ENCODE measurements around the gene MT1G. TPM values are rescaled to one million over a fixed set of nuclear protein-coding genes. Genes with fewer than 3 reads are reported as not detected.
A peak's percentile ranks its signal among the peaks of the same experiment; 100 is the strongest.
"Not testable (repeated sequence)": the region's sequence is repeated elsewhere in the genome, so short reads cannot be mapped to it uniquely, and the experiment has no call there.

The MT1G gene
- total RNA-seq: 10 to 100 TPM in 1 of 2 experiments, 1 to 10 TPM in 1; 8.0 to 10.2 TPM

DNA sequence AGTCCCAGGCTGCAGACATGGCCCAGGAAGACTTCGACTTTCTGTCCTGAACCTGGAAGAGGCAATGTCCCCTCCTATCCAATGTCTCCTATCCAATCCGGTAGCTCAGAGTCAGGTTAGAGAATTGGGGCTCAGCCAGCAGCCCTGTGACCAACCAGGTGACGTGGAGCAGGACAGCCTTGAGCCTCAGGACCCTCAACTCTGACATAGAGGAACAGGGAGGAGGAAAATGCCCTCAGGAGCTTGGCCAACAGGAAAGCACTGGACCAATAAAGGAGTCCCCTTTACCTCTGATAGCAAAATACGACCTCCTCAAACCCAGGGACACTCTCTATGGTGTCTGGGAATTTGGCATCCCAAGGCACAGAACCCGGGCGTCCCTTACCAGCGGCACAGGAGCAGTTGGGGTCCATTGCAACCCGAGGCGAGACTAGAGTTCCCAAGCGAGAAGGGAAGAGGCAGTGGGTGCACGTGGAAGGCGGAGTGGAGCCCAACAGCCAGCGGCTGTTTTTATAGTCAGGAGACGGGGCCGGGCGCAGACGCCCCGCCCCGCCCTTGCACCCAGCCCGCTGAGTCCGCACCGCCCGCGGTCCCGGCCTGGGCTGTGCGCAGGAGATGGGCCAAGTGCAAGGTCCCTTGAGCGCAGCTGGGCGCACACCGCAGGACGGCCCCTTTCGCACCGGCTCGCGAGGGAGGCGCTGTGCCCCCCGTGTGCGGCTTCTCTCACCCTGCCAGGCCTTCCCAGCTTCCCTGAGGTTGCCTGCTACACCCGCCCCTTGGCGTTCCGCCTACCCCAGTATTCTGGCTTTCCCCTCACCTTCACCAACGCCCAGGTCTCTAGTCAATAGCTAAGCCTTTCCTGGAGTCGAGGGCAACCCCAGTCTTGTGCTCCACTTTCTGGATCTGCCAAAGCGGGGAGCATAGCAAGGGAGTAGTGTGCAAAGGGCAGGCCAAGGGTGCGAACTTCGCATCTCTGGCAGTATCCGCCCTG is at the start of gene MT1G:
TSS of gene MT1G (minus strand) at position 485 of the 991 bp plus-strand sequence. CDS start at position 413, 72 bp downstream.
- ChIA-PET CTCF (interaction anchor here (0.8 to 1.5 kb wide), 6 partner anchors 8 to 91 kb away, joined by 3 to 4 read pairs (median 3); no protein-coding TSS in a partner anchor), POLR2A (interaction anchor here (1.3 kb wide), 1 partner anchor 13 kb away, joined by 3 read pairs; no protein-coding TSS in a partner anchor)
- H3K4me3 Mint-ChIP-seq: peak within 1 kb of the TSS; percentile 46
- peaks cover 2% of the 10 kb centered on the region for H3K36me3 Mint-ChIP-seq (ENCODE audit: low read depth)
- peaks cover 82% of the 10 kb centered on the region for H3K27me3 Mint-ChIP-seq
- DNase-seq: peak; percentile 55
- H3K4me1 Mint-ChIP-seq: peaks cover 42% of the 10 kb centered on the region
- no peak within 1 kb of the TSS for H3K27ac Mint-ChIP-seq
- no peaks in the 10 kb centered on the region for H3K9me3 Mint-ChIP-seq

DNA sequence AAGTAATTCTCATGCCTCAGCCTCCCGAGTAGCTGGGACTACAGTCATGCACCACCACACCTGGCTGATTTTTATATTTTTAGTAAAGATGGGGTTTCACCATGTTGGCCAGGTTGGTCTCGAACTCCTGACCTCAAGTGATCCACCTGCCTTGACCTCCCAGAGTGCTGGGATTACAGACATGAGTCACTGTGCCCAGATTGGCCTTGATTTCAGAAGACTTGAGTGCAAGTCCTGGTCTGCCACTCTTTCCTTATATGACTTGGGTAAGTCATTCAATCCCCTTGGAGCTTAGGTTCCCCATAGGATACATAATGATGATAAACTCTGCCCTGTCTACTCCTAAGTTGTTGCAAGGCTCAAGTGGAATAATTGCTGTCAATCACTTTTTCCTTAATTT is 49.7 kb upstream of the MT1G start:
- H3K9me3 Mint-ChIP-seq; H3K36me3 Mint-ChIP-seq (ENCODE audit: low read depth); H3K4me3 Mint-ChIP-seq; H3K27ac Mint-ChIP-seq; DNase-seq; POLR2A ChIA-PET; H3K4me1 Mint-ChIP-seq: not testable (repeated sequence)
- H3K27me3 Mint-ChIP-seq: peaks cover 10% of the 10 kb centered on the region
- CTCF ChIA-PET: interaction anchor here (1.0 to 3.8 kb wide), 8 partner anchors 8 to 170 kb away, joined by 3 to 21 read pairs (median 3); partner anchors contain the start of gene NUP93

DNA sequence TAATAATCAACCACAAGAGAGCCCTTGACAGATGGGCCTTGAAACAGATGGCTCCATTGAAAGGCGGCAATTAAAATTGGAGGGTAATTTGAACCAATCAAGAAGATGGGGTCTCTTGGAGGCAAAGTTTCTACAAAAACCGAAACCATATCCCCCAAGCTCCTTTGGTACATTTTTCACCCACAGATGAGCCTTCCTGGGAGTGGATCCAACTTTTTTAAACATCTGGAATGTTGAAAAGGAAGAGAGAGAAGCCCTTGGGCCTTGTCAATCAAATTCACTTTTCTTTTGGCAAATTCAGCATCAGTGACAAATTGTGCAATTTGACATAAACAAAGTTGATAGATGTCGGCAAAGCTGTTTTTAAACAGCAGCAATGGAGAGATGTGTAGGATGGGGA is 48.9 kb upstream of the MT1G start:
- H3K36me3 Mint-ChIP-seq (ENCODE audit: low read depth): no peaks in the 10 kb centered on the region
- no peak for DNase-seq
- POLR2A ChIA-PET: no interaction called here
- no peaks in the 10 kb centered on the region for H3K9me3 Mint-ChIP-seq
- H3K4me3 Mint-ChIP-seq: no peak overlapping the region
- H3K4me1 Mint-ChIP-seq: no peaks in the 10 kb centered on the region
- H3K27ac Mint-ChIP-seq: no peak overlapping the region
- peaks cover 6% of the 10 kb centered on the region for H3K27me3 Mint-ChIP-seq
- CTCF ChIA-PET: interaction anchor here (0.6 to 3.8 kb wide), 7 partner anchors 9 to 169 kb away, joined by 3 to 21 read pairs (median 3); partner anchors contain the start of gene NUP93

DNA sequence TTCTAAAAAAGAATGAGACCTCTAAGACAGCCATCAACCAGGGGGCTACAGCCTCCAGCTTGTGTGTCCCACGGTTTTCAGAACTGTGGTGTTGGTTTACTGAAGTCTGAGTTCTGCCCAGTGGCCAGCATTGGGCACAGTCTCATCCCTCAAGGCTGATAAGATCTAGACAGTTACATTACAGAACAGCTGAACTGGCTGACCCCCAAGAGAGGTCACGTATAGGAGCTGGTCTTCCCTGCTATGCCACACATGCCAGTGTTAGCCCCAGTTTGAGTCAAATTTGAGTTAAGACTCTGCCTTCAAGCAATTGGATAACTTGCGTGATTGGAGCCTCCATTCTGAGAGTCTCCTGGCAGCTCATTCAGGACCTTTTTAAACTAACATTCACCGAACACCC is 47.3 kb upstream of the MT1G start:
- Mint-ChIP-seq H3K4me3 (no peak overlapping the region), H3K36me3 (ENCODE audit: low read depth) (no peaks in the 10 kb centered on the region), H3K9me3 (no peaks in the 10 kb centered on the region), H3K27ac (no peak overlapping the region), H3K27me3 (no peaks in the 10 kb centered on the region), H3K4me1 (peaks cover 5% of the 10 kb centered on the region)
- POLR2A ChIA-PET: no interaction called here
- CTCF ChIA-PET: interaction anchor here (1.1 kb wide), 1 partner anchor 18 kb away, joined by 4 read pairs; no protein-coding TSS in a partner anchor
- no peak for DNase-seq

DNA sequence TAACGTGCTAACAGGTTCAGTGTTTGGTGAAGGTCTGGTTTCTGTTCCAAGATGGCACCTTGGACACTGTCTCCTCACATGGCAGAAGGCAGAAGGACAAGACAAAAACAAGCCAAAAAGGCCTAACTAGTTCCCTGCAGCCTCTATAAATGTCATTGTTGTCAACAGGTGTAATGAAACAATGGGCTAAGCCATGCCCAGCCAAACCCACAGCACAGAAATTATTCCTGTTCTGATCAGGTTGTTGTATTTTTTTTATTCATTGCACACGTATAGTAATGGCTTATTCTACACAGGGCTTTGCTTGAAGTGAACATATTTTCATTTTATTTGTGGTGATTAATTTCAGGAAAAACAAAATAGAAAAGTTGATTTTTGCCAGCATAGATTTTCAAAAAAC is 45.9 kb upstream of the MT1G start:
- H3K4me1 Mint-ChIP-seq: peaks cover 19% of the 10 kb centered on the region
- no peaks in the 10 kb centered on the region for H3K36me3 Mint-ChIP-seq (ENCODE audit: low read depth)
- H3K27ac Mint-ChIP-seq: no peak overlapping the region
- no peaks in the 10 kb centered on the region for H3K9me3 Mint-ChIP-seq
- ChIA-PET POLR2A (no interaction called here), CTCF (no interaction called here)
- H3K27me3 Mint-ChIP-seq: no peaks in the 10 kb centered on the region
- no peak for DNase-seq
- no peak overlapping the region for H3K4me3 Mint-ChIP-seq

DNA sequence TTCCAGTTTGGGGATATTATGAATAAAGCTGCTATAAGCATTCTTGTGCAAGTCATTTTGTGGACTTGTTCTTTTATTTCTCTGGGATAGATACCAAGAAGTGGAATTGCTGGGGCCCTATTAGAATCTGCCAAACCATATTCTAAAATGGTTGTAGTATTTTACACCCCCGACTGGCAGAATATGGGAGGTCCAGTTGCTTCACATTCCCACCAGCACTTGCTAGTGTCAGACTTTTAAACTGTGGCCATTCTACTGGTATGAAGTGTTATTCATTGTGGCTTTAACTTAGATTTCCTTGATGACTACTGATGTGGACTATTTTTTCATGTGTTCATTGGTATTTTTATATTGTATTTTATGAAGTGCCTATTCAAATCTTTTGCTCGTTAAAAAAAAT is 44.0 kb upstream of the MT1G start:
- Mint-ChIP-seq H3K4me3 (no peak overlapping the region), H3K4me1 (peaks cover 33% of the 10 kb centered on the region), H3K36me3 (ENCODE audit: low read depth) (no peaks in the 10 kb centered on the region), H3K9me3 (no peaks in the 10 kb centered on the region), H3K27me3 (no peaks in the 10 kb centered on the region), H3K27ac (no peak overlapping the region)
- ChIA-PET CTCF (interaction anchor here (0.6 kb wide), 1 partner anchor 10 kb away, joined by 4 read pairs; no protein-coding TSS in a partner anchor), POLR2A (no interaction called here)
- no peak for DNase-seq

DNA sequence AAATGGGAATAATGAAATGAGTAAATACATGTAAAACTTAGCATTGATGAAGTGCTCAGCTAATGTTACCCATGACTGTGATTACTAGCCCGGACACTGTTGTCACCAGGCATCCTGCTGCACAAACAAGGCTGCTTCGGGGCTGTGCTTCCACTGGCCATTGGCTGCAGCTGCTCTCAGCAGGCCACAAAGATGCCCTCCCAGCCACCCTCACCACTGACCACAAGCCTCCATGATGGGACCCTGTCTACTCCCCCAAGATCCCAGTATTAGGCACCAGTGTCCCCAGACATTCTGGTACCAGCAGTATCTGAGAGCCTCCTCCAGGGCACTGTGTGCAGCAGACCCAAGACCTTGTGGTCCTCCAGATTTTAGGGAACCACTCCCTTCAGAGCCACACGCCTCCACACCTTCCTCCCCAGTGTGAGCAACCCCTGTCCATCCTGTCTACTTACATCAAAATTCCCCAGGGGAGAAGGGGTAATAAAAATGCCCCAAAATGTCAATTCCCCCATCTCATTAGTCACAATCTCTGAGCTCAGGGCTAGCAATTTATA is 42.4 kb upstream of the MT1G start:
- Mint-ChIP-seq H3K27ac (peak overlapping the region; percentile 50), H3K4me1 (peaks cover 33% of the 10 kb centered on the region), H3K9me3 (no peaks in the 10 kb centered on the region), H3K27me3 (no peaks in the 10 kb centered on the region), H3K4me3 (no peak overlapping the region), H3K36me3 (ENCODE audit: low read depth) (no peaks in the 10 kb centered on the region)
- no peak for DNase-seq
- CTCF ChIA-PET: interaction anchor here (1.4 to 1.9 kb wide), 2 partner anchors 15 to 41 kb away, joined by 3 to 5 read pairs; no protein-coding TSS in a partner anchor
- POLR2A ChIA-PET: no interaction called here

DNA sequence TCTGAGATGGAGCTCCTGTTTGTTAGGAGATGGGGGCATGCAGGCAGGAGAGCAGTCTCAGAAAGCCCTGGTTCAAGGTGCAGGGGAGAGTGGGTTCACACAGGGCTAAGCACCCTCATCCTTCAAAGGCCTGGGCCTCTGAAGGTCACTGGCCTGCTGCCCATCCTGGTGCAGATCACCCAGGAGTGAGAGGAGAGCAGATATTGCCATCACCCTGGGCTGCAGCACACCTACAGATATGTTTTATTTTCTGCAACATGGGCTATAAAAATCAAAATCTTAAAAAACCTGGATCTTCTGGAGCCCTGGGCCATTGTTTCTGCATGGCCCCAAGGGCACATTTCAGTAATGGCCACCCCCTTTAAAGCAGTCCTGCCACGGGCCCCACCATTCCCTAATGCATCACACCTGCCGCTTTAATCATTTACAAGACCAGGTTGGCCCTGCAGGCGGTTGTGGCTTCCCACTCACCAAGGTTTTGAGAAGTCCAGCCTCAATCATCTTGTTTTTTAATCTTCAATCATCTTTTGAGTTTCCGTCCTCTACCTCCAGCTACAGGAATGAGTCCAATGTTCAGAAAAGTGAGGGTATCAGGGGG is 41.7 kb upstream of the MT1G start:
- H3K4me1 Mint-ChIP-seq: peaks cover 33% of the 10 kb centered on the region
- ChIA-PET POLR2A (interaction anchor here (0.7 kb wide), 1 partner anchor 27 kb away, joined by 3 read pairs; no protein-coding TSS in a partner anchor), CTCF (interaction anchor here (1.4 to 1.9 kb wide), 2 partner anchors 16 to 42 kb away, joined by 3 to 5 read pairs; no protein-coding TSS in a partner anchor)
- H3K27ac Mint-ChIP-seq: peak overlapping the region; percentile 89
- no peak for DNase-seq
- H3K27me3 Mint-ChIP-seq: no peaks in the 10 kb centered on the region
- H3K36me3 Mint-ChIP-seq (ENCODE audit: low read depth): no peaks in the 10 kb centered on the region
- H3K4me3 Mint-ChIP-seq: peak overlapping the region; percentile 52
- H3K9me3 Mint-ChIP-seq: no peaks in the 10 kb centered on the region

DNA sequence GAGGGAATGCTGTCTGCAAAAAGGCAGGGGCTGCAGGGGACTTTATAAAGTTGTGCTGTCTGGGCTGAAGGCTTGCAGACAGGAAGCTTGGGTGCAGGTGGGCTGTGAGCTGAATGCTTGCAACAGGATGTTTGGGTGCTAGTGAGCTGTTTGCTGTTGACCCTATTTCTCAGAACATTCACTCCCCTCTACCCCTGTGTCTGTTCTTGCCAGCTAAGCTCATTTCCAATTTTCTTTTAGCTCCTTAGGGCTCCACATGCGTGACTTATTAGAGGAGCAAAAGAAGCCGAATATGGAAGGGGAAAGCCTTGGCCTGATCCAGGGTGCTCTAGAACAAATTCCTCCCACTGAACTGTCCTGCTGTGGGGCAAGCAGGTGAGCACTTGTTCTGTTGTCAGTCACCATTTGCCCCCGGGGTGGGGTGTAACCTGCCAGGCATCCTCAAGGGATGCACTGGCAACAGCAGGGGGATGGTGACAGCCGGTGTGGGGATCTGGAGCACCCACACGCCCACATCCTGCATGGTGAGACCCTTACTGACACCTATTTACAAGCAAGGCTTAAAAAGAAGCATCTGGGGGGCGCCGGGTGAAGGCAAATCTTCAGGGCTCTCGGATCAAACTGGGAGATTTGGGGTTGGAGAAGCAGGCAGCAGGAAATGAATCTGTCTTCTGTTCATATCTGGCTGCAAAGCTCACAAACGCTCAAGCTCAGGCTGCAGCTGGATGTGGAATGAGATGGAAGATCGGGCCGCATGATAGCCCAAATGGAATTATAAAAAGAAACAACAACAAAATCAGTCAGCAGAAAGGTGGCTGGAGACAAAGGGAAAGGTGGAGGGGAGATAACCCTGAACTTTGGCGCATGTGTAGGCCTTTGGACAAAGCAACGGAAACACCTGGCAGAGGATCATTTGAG is 40.9 kb upstream of the MT1G start:
- Mint-ChIP-seq H3K4me3 (peak overlapping the region; percentile 52), H3K27ac (peak overlapping the region; percentile 89), H3K4me1 (peaks cover 33% of the 10 kb centered on the region), H3K27me3 (no peaks in the 10 kb centered on the region), H3K36me3 (ENCODE audit: low read depth) (no peaks in the 10 kb centered on the region), H3K9me3 (no peaks in the 10 kb centered on the region)
- DNase-seq: peak; percentile 50
- POLR2A ChIA-PET: interaction anchor here (0.7 kb wide), 1 partner anchor 26 kb away, joined by 3 read pairs; no protein-coding TSS in a partner anchor
- CTCF ChIA-PET: interaction anchor here (0.6 to 1.9 kb wide), 5 partner anchors 11 to 53 kb away, joined by 3 to 5 read pairs (median 4); no protein-coding TSS in a partner anchor

DNA sequence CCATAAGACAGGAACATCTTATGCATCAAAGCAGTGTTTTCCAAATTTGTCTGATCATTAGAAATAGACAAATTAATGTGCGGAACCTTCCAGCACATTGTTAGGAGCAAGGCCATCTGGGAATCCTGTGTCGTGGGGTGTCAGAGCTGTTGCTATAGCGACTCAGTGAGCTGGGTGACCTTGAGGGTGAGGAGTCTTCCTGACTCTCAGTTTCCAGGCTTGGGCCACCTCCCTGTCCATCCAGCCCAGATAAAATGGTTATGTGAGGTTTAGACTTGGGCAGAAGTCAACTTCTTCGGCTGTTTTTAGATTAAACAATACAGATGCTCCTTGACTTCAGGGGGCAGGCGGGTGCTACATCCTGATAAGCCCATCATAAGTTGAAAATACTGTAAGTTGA is 35.0 kb upstream of the MT1G start:
- CTCF ChIA-PET: interaction anchor here (0.7 to 4.3 kb wide), 11 partner anchors 14 to 497 kb away, joined by 3 to 41 read pairs (median 10); no protein-coding TSS in a partner anchor
- Mint-ChIP-seq H3K27ac (no peak overlapping the region), H3K4me1 (peaks cover 15% of the 10 kb centered on the region), H3K36me3 (ENCODE audit: low read depth) (no peaks in the 10 kb centered on the region), H3K27me3 (peaks cover 1% of the 10 kb centered on the region), H3K9me3 (no peaks in the 10 kb centered on the region), H3K4me3 (no peak overlapping the region)
- POLR2A ChIA-PET: no interaction called here
- DNase-seq: no peak

DNA sequence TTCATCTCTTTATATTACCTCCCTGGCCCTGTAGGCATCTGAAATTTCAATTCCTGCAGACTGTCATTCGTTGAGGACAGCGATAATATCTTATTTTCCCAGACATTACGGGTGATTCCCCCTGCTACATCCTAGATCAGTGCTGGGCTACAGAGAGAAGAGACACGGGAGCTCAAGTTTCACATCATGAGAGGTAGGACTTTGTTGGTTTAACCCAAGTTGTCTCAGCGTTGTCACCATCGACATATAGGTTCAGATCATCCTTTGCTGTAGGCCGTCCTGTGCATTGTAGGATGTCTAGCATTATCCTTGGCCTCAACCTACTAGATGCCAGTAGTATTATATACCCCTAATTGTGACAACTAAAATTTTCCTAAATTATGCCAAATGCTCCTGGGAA is 33.7 kb upstream of the MT1G start:
- CTCF ChIA-PET: interaction anchor here (0.6 to 4.3 kb wide), 36 partner anchors 10 to 188 kb away, joined by 3 to 41 read pairs (median 4); partner anchors contain the start of genes MT2A and MT4
- H3K4me1 Mint-ChIP-seq: peaks cover 11% of the 10 kb centered on the region
- H3K27ac Mint-ChIP-seq: peak overlapping the region; percentile 60
- peaks cover 1% of the 10 kb centered on the region for H3K27me3 Mint-ChIP-seq
- no peak overlapping the region for H3K4me3 Mint-ChIP-seq
- H3K36me3 Mint-ChIP-seq (ENCODE audit: low read depth): no peaks in the 10 kb centered on the region
- DNase-seq: no peak
- peaks cover 2% of the 10 kb centered on the region for H3K9me3 Mint-ChIP-seq
- POLR2A ChIA-PET: no interaction called here

Measured in activated CD4-positive, alpha-beta T cell treated with anti-CD3 and anti-CD28 coated beads, Interleukin-2, amount 10 ng/mL, durations not matched to agents 7 days and 5 days (primary cell).